ENCODE data around the gene ABTB2. TPM values are rescaled to one million over a fixed set of nuclear protein-coding genes. Genes with fewer than 3 reads are reported as not detected.

ABTB2 gene
- polyA plus RNA-seq, 1 donor from 2014 or later, result 0.68 TPM

GRCh38 chr11:34335331-34335730, 22.5 kb downstream of the ABTB2 start:
- no peak overlapping the region for H3K4me2 ChIP-seq (ENCODE audit: low read length)
- no peaks in the 10 kb centered on the region for H3K36me3 ChIP-seq (ENCODE audit: insufficient read depth, low read length)
- TF ChIP-seq TAF1 (IDR thresholded peaks at IDR 0.05; ENCODE audit: low read depth), result no peak
- TF ChIP-seq REST (IDR thresholded peaks at IDR 0.05; ENCODE audit: borderline replicate concordance), result no peak
- no peak for TF ChIP-seq EP300 (conservative IDR thresholded peaks at IDR 0.05; ENCODE audit: poor library complexity, severe bottlenecking)
- TF ChIP-seq SMC3 (conservative IDR thresholded peaks at IDR 0.05; ENCODE audit: poor library complexity), result no peak
- no peak for TF ChIP-seq POLR2AphosphoS5 (IDR thresholded peaks at IDR 0.05)
- TF ChIP-seq RAD21 (conservative IDR thresholded peaks at IDR 0.05), result no peak
- no peak for TF ChIP-seq CTCF (IDR thresholded peaks at IDR 0.05; ENCODE audit: poor library complexity, severe bottlenecking)
- no peak for TF ChIP-seq EZH2 (IDR thresholded peaks at IDR 0.05; ENCODE audit: borderline replicate concordance, insufficient read depth, low read length, poor library complexity, severe bottlenecking)
- TF ChIP-seq MXI1 (conservative IDR thresholded peaks at IDR 0.05; ENCODE audit: poor library complexity, severe bottlenecking), result no peak
- no peaks in the 10 kb centered on the region for H3F3A ChIP-seq (ENCODE audit: insufficient read depth, low read length, poor library complexity, severe bottlenecking)
- H3K27ac ChIP-seq (ENCODE audit: low read length), result no peak overlapping the region
- H3K9me3 ChIP-seq (ENCODE audit: low read length), result no peaks in the 10 kb centered on the region
- H3K4me3 ChIP-seq (ENCODE audit: low read length), result no peak overlapping the region
- H2AFZ ChIP-seq (ENCODE audit: low read depth, low read length), result no peak overlapping the region
- no peaks in the 10 kb centered on the region for H3K9me2 ChIP-seq (ENCODE audit: insufficient read depth, low read length)
- H3K27me3 ChIP-seq (ENCODE audit: insufficient read depth, low read depth, low read length), result no peaks in the 10 kb centered on the region
- H3K79me2 ChIP-seq (replicated peaks; ENCODE audit: insufficient read depth, low read length), result no peaks in the 10 kb centered on the region
- H4K20me1 ChIP-seq (ENCODE audit: insufficient read depth), result no peaks in the 10 kb centered on the region
- H3K9ac ChIP-seq (ENCODE audit: low read length), result no peak overlapping the region

- Histone ChIP-seq H3K27ac (ENCODE audit: low read length) (no peak overlapping the region), H3K79me2 (replicated peaks; ENCODE audit: insufficient read depth, low read length) (no peaks in the 10 kb centered on the region), H3K9me3 (ENCODE audit: low read length) (no peaks in the 10 kb centered on the region), H2AFZ (ENCODE audit: low read depth, low read length) (no peak overlapping the region), H3K4me2 (ENCODE audit: low read length) (no peak overlapping the region), H3F3A (ENCODE audit: insufficient read depth, low read length, poor library complexity, severe bottlenecking) (no peaks in the 10 kb centered on the region), H3K27me3 (ENCODE audit: insufficient read depth, low read depth, low read length) (no peaks in the 10 kb centered on the region), H3K9ac (ENCODE audit: low read length) (no peak overlapping the region), H3K4me3 (ENCODE audit: low read length) (no peak overlapping the region), H3K36me3 (ENCODE audit: insufficient read depth, low read length) (no peaks in the 10 kb centered on the region), H3K9me2 (ENCODE audit: insufficient read depth, low read length) (no peaks in the 10 kb centered on the region), H4K20me1 (ENCODE audit: insufficient read depth) (no peaks in the 10 kb centered on the region)
- TF ChIP-seq CTCF (IDR thresholded peaks at IDR 0.05; ENCODE audit: poor library complexity, severe bottlenecking) (no peak), RAD21 (conservative IDR thresholded peaks at IDR 0.05) (no peak), EP300 (conservative IDR thresholded peaks at IDR 0.05; ENCODE audit: poor library complexity, severe bottlenecking) (no peak)
These were observed 24.0 kb downstream of the ABTB2 start for GRCh38 chr11:34333787-34334186.

All from neural cell (in vitro differentiated cells).